ENCODE data around the gene CYS1. TPM values are rescaled to one million over a fixed set of nuclear protein-coding genes. Genes with fewer than 3 reads are reported as not detected.

Gene CYS1
- total and polyA plus RNA-seq, 2 of the 13 experiments (the other 11 are each of a cell fraction or from before 2014, with no cell fraction given), result 0.04 TPM; not detected in 1

DNA sequence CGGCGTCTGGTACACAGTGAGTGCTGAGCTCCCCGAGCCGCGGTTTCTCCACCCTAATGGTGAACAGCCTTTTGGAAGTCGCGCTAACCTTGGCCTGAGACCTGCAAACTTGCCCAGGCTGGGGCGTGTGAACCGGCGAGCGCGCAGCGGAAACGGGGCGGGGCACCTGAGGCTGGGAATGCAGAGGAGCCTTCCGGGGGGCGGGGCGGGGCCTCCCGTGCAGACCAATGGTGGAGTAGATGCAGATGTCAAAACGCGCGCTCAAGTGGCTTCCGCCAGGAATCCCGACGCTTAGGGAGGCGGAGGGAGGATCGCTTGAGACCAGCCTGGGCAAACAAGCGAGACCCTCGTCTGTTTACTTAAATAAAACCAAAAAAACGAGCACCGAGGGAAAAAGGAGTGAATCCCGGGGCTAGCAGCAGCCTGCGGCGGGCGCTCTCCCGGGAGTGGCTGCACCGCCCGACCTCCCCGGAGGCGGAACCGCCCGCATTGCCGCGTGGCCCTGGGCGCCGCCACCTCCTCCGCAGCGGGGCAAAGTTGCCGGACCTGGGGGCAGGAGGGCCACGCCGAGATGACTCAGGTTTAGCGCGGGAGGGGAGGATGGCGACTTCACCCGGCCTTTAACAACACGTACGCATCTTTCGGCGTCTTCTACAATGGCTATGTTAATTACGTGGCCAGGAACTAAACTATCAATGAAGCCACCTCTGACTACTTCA lies 40.1 kb upstream of the CYS1 start (continued):
- TF ChIP-seq HOMEZ (CRISPR knock-in tag; IDR thresholded peaks at IDR 0.05; ENCODE audit: low read depth), result peak; percentile 47
- TF ChIP-seq STAT5B (CRISPR knock-in tag; IDR thresholded peaks at IDR 0.05), result peak; percentile 73
- TF ChIP-seq, protein P1, sequence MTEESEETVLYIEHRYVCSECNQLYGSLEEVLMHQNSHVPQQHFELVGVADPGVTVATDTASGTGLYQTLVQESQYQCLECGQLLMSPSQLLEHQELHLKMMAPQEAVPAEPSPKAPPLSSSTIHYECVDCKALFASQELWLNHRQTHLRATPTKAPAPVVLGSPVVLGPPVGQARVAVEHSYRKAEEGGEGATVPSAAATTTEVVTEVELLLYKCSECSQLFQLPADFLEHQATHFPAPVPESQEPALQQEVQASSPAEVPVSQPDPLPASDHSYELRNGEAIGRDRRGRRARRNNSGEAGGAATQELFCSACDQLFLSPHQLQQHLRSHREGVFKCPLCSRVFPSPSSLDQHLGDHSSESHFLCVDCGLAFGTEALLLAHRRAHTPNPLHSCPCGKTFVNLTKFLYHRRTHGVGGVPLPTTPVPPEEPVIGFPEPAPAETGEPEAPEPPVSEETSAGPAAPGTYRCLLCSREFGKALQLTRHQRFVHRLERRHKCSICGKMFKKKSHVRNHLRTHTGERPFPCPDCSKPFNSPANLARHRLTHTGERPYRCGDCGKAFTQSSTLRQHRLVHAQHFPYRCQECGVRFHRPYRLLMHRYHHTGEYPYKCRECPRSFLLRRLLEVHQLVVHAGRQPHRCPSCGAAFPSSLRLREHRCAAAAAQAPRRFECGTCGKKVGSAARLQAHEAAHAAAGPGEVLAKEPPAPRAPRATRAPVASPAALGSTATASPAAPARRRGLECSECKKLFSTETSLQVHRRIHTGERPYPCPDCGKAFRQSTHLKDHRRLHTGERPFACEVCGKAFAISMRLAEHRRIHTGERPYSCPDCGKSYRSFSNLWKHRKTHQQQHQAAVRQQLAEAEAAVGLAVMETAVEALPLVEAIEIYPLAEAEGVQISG (CRISPR knock-in tag; IDR thresholded peaks at IDR 0.05), result peak; percentile 91
- peak; percentile 99 for TF ChIP-seq MXD4 (CRISPR knock-in tag; IDR thresholded peaks at IDR 0.05)
- TF ChIP-seq, protein P2, sequence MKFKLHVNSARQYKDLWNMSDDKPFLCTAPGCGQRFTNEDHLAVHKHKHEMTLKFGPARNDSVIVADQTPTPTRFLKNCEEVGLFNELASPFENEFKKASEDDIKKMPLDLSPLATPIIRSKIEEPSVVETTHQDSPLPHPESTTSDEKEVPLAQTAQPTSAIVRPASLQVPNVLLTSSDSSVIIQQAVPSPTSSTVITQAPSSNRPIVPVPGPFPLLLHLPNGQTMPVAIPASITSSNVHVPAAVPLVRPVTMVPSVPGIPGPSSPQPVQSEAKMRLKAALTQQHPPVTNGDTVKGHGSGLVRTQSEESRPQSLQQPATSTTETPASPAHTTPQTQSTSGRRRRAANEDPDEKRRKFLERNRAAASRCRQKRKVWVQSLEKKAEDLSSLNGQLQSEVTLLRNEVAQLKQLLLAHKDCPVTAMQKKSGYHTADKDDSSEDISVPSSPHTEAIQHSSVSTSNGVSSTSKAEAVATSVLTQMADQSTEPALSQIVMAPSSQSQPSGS (CRISPR knock-in tag; IDR thresholded peaks at IDR 0.05), result peak; percentile 76; the same call in 1 of the 2 replicates
- TF ChIP-seq DZIP1 (CRISPR knock-in tag; IDR thresholded peaks at IDR 0.05), result 0 out of 2 replicates have a peak, but pooled peaks have one; percentile 43
- peak; percentile 97 for TF ChIP-seq KDM3A (CRISPR knock-in tag; IDR thresholded peaks at IDR 0.05; ENCODE audit: low read depth)
- no peak for TF ChIP-seq ATM (IDR thresholded peaks at IDR 0.05; ENCODE audit: borderline replicate concordance)
- TF ChIP-seq ZNF432 (CRISPR knock-in tag; IDR thresholded peaks at IDR 0.05; ENCODE audit: borderline replicate concordance), result no peak
- TF ChIP-seq KAT7 (CRISPR knock-in tag; IDR thresholded peaks at IDR 0.05; ENCODE audit: borderline replicate concordance), result peak; percentile 64; the same call in 1 of the 2 replicates
- TF ChIP-seq SKI (IDR thresholded peaks at IDR 0.05; ENCODE audit: partially characterized antibody), result peak; percentile 76
- TF ChIP-seq ZSCAN5A (CRISPR knock-in tag; IDR thresholded peaks at IDR 0.05; ENCODE audit: borderline replicate concordance), result peak; percentile 26; the same call in 1 of the 2 replicates
- 0 out of 2 replicates have a peak, but pooled peaks have one; percentile 15 for TF ChIP-seq NFATC3 (CRISPR knock-in tag; IDR thresholded peaks at IDR 0.05)
- peak; percentile 65 for TF ChIP-seq HNRNPK (IDR thresholded peaks at IDR 0.05; ENCODE audit: low read depth, low read length, poor library complexity, severe bottlenecking)
- TF ChIP-seq NCOR1 (IDR thresholded peaks at IDR 0.05; ENCODE audit: borderline replicate concordance, low read length), result peak; percentile 83
- TF ChIP-seq FLYWCH1 (CRISPR knock-in tag; IDR thresholded peaks at IDR 0.05), result peak; percentile 53; the same call in 1 of the 2 replicates

All from HepG2 (cell line).